Activated CD4-positive, CD25-positive, alpha-beta regulatory T cell treated with anti-CD3 and anti-CD28 coated beads, Interleukin-2, amount 50 U/mL, for 72 hours (primary cell): ENCODE measurements around the gene ABCA3.

Source experiments
- DNase-seq: peaks from one replicate; pipeline ENCODE4 v3.0.0; 2021

Gene ABCA3

DNA sequence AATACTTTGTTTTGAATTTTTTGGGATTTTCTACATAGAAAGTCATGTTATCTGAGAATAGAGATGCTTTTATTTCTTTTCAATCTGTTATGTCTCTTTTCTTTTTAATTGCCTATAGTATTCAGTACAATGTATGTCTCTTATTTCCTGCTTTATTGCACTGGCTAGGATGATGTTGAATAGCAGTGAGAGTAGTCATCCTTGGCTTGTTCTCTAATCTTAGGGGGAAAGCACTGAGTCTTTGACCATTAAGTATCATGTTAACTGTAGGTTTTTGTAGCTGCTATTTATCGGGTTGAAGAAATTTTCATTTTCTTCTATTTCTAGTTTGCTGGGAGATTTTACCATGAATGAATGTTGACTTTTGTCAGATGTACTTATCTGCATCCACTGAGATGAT is 10.0 kb upstream of the ABCA3 start:
- DNase-seq: no peak

DNA sequence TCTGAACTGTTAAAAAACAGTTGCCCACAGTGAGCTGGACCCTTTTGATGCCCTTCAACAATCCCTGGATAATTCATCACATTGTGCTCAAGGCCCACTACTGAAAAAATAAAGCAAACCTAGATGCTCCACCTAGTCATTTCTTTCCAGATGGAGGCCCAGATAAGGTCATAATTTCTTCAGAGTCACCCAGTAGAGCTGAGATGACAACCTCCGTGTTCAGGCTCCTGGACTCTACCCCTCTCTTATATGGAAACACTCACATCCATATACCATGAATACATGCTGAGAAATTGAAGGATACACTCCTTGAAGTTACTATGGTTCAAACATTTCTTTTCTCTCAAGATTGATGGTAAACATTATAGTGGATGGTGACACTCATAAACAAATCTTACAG is 2.7 kb upstream of the ABCA3 start:
- DNase-seq: no peak

DNA sequence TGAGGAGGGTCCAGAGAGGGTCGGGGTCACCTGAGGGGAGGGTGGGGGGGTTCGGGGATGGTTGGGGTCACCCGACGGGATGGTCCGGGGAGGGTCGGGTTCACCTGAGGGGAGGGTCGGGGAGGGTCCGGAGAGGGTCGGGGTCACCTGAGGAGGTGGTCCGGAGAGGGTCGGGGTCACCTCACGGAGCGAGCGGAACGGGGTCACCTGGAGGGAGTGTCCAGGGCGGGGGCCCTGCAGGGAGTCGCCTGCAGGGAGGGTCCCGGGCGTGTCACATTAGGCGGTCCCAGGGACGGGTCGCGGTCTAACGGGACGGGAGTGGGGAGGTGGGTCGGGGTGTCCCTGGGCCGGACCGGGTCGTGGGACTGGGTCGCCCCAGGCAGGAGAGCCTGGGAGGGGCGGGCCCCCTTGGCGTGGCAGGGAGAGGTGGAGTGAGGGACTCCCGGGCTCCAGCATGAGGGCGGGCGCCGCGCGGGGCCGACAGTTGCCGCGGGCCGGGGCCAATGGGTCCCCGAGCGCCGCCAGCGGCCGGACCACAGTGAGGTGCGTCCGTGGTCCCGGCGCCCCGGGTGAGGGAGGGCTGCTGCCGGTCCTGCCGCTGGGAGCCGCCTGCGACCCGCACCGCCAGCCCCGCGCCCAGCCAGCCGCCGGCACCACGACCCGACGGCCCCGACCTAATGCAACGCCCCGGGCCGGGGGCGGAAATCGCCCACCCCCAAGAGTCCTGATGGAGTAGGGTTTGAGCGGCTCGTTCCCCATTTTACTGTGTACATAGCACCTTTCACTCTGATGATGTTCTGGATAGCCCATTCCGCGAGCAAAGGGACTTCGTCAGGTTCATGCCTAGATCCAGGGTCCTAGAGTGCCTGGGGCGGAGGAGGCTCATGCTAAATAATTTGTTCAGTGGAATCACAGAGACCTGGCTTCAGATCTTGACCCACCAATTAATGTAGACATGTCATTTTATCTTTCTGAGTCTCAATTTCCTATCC is 1.2 kb upstream of the ABCA3 start:
- DNase-seq: no peak

DNA sequence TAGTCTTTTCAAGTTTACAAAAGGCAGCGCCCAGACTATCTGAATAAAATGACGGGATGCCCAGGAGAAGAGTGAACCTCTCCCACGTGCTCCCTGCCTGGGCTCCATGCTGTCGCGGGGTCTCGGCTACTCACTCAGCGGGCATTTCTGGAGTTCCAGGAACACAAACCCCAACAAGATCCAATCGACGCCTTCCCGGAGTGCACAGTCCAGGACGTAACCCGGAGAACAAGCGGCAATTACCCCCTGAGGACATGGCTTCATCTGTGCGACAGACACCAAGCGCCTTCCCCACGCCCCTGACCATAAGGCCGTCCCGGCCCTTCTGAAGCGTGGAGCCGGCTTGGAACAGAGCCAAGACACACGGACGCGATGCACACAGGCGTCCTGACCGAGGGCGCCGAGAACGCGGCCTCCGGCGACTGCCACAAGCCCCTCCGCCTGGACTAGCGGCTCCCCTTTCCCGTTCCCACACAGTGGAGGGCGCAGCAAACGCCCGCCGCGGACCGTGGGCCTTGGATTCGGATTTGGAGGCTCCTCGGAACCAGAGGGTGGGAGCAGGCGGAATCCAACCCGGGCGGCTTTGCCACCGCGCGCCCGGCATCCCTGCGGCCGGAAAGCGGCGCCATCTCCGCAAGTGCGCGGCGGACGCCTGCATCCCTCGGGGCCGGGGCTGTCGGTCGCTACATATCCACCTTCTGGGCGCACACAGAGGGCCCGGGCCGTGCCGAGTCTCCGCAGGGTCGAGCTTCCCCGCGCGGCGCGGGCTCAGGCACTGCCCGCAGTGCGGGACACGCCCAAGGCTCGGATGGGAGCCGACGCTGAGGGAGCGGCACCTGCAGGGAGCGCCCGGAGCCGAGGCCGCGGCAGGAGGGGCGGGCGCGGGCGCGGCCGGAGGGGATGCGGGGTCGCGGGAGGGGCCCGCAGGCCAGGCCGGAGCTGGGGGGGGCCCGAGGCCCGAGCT is 725 bp downstream of the ABCA3 start:
- DNase-seq: peak; percentile 57

DNA sequence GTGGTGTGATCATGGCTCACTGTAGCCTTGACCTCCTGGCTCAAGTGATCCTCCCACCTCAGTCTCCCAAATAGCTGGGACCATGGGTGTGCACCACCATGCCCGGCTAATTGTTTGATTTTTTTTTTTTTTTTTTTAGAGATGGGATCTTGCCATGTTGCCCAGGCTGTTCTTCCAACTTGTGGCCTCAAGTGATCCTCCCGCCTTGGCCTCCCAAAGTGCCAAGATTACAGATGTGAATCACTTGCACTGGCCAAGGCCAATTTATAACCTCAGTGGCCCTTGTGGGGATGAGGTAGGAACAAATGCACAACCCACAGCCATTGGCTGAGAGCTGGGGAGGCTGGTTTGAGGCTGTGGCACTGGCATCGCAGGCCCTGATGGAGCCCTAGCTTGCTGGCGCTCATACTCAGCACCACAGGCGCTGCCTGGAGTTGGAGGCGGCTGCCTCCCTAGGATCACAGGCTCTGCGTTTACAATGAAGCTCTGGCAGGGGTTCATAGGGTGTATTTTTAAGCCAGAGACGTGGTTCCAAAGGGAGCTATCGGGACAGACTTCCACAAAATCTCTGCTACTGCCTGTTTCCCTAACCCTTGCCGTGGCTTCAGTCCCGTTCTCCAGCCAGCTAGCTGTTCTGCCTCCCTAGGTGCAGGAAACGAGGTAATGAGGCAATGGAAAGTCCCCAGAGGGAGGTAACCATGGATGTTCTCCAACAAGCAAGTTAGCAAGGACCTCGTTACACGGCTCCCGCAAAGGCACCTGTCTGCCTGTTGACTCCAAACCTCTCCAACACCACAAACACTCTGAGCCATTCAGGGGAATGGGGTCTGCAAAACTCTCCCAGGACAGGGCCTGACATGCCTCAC is 2.9 kb downstream of the ABCA3 start:
- DNase-seq: no peak

DNA sequence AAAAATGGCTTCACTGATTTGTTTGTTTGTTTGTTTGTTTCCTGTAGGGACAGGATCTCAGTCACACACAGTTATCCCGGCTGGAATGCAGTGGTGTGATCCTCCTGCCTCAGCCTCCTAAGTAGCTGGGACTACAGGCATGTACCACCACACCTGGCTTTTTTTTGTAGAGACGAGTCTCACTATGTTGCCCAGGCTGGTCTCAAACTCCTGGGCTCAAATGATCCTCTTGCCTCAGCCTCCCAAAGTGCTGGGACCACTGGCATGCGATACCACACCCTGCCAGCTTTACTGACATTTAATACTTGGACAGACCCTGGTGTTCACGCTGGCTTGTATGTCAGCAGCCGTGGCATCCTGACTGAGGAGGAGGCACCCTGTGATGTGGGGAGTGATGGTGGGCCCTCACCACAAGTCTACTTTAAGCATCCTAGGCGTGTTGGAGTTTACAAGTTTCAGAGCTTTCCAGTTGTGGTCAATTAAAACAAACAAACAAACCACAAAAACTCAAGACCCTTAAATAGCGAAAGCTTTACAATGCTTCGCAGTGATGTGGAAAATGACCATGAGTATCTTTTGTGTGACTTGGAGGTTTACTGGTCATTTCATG is 5.1 kb downstream of the ABCA3 start:
- no peak for DNase-seq

DNA sequence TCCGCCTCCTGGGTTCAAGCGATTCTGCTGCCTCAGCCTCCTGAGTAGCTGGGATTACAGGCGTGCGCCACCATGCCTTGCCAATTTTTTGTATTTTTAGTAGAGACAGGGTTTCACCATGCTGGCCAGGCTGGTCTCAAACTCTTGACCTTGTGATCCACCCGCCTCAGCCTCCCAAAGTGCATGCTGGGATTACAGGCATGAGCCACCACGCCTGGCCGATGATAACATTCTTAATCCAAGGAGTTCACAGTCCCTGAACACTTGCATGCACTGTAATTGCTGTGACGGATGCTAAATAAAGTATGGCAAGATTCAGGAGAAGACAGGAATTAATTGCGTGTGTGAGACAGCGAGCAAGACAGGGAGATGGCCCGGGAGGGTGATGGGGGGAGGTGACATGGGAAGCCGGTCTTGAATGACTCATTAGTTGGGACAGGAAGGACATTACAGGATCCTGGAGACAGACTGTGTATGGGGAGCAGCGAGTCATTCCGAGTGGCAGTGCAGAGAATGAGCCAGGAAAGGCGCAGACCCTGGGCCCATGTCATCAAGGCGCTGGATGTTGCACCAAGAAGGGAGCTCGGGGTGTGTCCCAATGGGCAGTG is 6.7 kb downstream of the ABCA3 start:
- no peak for DNase-seq

DNA sequence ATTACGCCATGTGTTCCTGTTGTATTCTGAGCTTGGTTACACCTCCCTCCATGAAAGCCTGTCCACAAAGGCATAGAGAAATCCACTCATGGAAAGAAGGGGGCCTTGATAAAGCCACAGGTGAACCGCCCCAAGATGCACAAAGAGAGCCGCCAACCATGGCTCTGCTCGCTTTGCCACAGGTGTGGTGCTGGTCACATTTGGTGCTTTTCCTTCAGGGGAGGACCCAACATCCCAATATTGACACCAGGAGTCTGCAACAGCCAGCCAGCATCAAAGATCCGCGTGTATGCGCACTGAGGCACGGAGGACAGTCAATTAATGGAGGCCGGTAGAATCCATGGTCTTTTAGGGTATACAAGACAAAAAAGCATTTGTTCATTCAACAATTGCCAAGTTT is 7.3 kb downstream of the ABCA3 start:
- DNase-seq: no peak

DNA sequence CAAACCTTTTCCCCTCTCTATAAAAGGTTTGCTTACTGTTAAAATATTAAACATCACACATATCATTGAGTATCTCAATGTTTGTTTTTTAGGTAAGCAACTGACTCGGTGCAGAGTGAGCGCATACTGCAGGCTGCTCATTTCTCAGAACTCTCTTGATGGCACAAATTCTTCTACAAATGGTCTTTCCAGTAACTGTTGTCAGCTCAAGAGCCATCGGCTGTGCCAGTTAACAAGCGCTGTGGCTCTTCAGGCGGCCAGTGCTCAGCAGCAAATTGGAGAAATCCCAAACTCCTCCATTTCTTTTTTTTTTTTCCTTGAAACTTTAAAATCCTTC is 8.6 kb downstream of the ABCA3 start:
- no peak for DNase-seq

DNA sequence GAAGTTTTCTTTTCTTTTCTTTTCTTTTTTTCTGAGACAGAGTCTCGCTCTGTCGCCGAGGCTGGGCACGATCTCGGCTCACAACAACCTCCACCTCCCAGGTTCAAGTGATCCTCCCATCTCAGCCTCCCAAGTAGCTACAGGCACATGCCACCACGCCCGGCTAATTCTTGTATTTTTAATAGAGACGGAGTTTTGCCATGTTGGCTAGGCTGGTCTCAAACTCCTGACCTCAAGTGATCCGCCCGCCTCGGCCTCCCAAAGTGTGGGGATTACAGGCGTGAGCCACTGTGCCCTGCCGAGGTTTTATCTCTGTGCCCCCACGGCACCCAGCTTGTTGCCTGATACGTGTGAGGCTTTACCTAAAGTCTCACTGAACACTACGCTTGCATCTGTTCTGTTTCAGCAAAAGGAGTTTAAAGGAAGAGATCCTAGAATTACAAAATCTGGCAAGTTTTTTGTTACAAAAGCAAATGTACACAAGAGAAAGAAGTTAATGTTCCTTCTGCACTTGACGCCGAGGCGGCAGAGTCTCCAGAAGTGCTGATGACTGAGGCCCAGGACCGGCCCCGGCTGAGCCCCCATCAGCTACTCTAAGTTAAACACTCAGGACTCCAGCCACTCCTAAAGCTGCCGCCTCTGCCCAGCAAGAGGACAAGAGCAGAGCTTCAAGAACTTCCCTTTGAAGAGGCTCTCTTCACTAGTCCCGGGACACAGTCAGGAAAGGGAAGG is 9.2 kb downstream of the ABCA3 start:
- DNase-seq: no peak

DNA sequence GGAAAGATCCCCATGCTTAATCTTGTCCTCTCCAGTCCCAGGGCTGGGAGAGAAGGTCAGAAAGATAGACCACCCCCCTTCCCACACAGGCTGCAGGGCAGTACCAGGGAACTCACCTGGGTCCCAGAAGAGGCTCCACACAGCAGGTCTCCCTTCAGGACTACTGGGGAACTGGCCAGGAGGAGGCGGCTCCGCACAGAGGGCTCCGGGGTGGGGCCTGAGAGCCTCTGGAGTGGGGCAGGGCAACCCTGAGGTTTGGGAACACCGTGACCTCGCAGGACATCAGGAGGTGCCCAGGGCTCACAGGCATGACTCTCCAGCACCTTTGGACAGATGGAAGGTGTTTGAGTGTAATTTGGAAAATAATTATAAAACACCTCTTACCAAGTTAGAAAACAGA is 11.0 kb downstream of the ABCA3 start:
- DNase-seq: no peak

DNA sequence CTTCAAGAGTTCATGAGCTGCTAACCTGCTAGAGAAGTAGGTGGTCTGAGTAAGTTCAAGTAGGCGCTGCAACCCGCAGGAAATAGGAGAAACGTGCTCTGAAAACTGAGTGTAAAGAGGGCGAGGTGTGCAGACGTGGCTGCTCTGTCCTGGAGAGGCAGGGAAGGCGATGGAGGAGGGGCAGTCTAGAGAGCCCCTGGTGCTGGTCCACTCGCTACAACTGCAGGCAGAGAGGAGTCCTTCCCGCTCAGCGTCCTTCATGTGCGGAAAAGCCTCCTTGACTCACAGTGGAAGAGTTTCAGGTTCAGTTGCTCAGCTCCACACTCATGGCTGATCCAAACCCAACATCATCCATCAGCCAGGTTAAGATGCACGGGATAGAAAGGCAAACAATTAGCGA is 12.1 kb downstream of the ABCA3 start:
- no peak for DNase-seq

DNA sequence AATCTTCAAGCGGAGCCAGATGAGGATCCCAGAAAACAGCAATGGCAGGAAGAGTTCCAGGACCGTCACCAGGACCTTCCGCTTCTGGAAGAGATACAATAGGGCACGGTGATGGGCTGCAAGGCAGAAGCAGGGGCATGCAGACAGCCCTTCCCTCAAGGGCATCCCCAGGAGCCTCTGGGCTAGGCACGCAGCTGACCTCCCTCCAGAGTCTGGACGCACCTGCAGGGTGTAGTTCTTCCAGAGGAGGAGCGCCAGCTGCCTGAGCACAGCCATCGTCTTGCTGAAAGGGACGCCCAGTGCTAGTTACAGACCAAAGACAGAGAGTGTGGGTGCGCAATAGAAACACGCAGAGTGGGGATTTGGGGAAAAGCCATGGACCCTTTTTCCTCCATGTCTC is 14.3 kb downstream of the ABCA3 start:
- no peak for DNase-seq

DNA sequence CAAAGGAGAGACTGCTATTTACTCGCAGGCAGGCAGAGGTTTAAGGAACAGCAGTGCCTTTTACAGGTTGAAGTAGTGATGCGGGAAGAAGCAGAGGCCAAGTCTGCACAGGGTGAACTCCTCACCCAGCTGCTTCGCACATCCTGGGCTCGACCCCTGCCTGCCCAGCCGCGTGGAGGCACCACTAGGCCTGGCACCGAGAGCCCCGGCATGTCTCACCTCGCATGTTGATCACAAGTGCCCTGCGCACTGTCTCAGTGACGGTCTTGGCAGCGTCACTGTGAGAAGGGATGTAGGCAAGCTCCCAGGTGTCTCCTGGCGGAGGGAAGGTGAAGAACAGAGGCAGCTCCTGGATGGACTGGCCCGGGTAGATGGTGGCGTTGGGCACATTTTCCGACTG is 14.7 kb downstream of the ABCA3 start:
- DNase-seq: no peak

DNA sequence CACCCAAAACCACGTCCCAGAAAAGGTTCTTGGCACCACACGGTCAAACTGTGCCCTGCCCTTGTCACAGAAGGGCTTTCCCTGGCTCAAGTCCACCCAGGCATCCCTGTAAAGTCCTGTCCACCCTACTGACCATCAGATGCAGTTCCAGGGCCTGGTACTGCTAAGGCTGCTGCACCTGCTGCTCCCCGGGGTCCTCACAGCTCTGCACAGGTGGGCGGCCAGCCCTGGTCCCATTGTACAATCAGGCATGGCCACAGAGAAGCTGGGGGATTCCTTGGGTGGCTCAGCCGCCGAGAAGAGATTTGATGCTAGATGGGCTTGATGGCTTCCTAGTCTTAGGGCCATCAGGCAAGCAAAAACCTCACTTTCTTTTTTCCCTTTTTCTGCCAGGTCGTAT is 15.3 kb downstream of the ABCA3 start:
- DNase-seq: no peak

DNA sequence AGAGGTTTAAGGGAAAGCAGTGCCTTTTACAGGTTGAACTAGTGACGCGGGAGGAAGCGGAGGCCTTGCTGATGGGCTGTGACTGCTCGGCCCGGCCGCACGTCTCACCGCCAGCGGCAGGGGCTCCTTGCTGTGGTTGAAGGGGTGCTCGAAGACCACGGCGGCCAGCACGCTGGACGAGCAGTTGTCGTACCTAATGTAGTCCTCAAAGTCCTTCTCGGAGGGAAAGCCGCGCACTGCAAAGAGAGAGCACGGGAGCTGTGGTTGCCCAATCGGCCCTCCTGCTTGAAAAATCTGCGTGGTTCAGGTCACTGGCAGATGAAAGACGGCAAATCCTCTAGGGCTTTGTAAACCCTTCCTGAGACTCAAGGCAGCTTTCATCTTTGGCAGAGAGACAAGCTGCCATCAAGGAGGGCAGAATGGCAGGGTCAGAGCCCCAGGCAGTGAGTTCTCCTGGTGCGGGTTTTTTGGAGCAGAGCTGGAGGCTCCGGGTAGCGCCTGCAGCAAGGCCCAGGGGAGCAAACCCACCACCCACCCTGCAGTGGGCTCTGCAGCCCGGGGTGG is 16.1 kb downstream of the ABCA3 start:
- no peak for DNase-seq

DNA sequence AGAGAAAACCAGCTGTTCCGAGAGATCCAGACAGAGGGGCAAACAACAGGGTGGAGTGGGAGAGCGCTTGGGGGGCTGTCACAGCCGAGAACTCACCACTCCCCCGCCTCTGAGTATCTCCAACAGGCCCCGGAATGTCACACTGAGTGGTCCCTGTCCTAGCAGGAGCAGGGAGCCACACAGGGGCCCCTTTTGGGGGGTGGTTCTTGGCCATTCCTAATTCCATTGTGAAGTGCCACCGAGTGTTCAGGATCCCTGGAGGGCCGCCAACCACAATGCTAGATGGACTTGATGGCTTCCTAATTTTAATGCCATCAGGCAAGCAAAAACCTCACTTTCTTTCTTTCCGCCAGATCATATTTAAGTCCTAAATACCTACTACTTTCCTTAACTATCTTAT is 16.8 kb downstream of the ABCA3 start:
- no peak for DNase-seq

DNA sequence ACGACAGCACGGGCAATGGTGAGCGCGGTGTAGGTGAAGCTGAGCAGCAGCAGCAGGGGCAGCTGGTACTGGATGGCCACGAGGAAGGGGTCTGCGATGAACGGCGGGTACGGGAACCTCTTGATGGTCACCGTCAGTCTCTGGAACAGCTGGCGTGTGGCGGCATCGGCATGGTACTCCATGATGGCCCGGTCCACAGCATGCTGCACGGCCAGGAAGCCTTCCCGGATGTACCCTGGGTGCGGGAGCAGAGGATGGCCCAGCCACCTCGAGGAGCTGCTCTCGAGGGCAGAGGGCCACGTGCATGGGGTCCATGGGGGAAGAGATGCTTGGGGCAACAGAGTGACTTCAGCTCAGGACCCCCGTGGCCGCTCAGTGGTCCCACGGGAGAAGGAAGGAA is 20.9 kb downstream of the ABCA3 start:
- no peak for DNase-seq

DNA sequence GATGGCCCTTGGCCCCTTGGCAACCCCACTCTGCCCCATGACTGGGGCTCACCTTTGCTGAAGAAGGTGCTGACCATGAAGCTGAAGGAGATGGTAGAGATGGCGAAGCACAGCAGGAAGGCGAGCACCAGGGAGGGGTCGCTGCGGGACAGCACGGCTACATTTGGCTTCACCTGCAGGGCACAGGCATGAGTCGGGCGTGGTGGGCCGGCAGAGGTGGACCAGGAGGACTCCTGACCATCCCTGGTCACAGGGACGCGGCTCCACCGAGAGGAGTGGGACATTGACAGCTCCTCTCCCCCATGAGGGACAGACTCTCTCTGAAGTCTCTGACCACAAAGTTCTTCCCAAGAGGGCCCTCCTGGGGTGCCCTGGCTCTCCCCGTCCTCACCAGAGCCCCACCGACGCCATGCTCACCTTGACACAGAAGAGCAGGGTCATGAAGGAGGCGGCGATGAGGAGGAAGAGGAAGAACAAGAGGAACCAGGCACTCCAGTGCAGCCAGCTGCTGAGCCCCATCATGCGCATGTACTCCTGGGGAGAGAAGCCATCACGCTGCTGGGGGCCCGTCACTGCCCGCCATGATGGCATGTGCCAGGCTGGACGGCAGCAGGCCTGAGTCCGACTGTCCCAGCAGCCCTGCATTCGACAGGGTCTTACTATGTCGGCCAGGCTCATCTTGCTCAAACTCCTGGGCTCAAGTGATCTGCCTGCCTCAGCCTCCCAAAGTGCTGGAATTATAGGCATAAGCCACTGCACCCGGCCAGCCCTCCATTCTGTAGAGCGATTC is 23.1 kb downstream of the ABCA3 start:
- no peak for DNase-seq
